SK-N-SH (cell line): Measurements from ENCODE around the gene MAMDC2. TPM values are rescaled to one million over a fixed set of nuclear protein-coding genes. Genes with fewer than 3 reads are reported as not detected.
A peak's percentile ranks its signal among the peaks of the same experiment; 100 is the strongest.

Experiments
- CTCF ChIA-PET: fragments of 300-600, 350-600 bp; formaldehyde crosslinking; extraction: SDS; loops from one replicate; lab custom pipeline; 2021; lab: Yijun Ruan, JAX
- POLR2A ChIA-PET: fragments of 350-600 bp; sonication (Branson Sonifier 250); formaldehyde crosslinking; extraction: SDS; loops from one replicate; lab custom pipeline; 2020; ENCODE audit warnings: antibody characterized with exemption, inconsistent platforms; lab: Yijun Ruan, JAX
- DNase-seq: peaks from one replicate; pipeline ENCODE4 v3.0.0; 2012
- H2AFZ ChIP-seq: fragments of 200-600 bp; sonication (generic); 2 replicates; pipeline ENCODE4 v1.8.1; 2016; ENCODE audit warnings: antibody characterized with exemption, mild to moderate bottlenecking, low read depth
- H3F3A ChIP-seq: fragments of 200-600 bp; sonication (generic); replicated peaks from 2 replicates; pipeline ENCODE3; 2016; ENCODE audit warnings: antibody characterized with exemption, mild to moderate bottlenecking; ENCODE audit not compliant: insufficient read depth
- H3K27ac ChIP-seq, 2 experiments: fragments of 200-500 bp in 1 of 2; fragments of 200-600 bp in 1 of 2; sonication (Bioruptor generic) in 1 of 2; sonication (generic), shearing (Covaris generic) in 1 of 2; 2 replicates each; pipeline versions ENCODE4 v1.5.1 to v1.6.1; 2014 to 2016; ENCODE audit warnings: low read depth in 2 of 2, inconsistent platforms in 1 of 2, low read length in 1 of 2, mild to moderate bottlenecking in 1 of 2, mixed read lengths in 1 of 2
- H3K27me3 ChIP-seq: fragments of 200-600 bp; sonication (generic), shearing (Covaris generic); 2 replicates; pipeline ENCODE4 v1.6.1; 2016; ENCODE audit warnings: mixed run types; ENCODE audit not compliant: insufficient read depth
- H3K36me3 ChIP-seq, 2 experiments: fragments of 200-500 bp in 1 of 2; fragments of 200-600 bp in 1 of 2; sonication (Bioruptor generic) in 1 of 2; sonication (generic) in 1 of 2; replicated peaks in 1 of 2; 2 replicates each; pipeline versions ENCODE3 to v1.5.1; 2014 to 2016; ENCODE audit warnings: low read length in 1 of 2, mild to moderate bottlenecking in 1 of 2; ENCODE audit not compliant: insufficient read depth in 2 of 2, control insufficient read depth in 1 of 2
- H3K4me1 ChIP-seq, 2 experiments: fragments of 200-500 bp in 1 of 2; fragments of 200-600 bp in 1 of 2; sonication (Bioruptor generic) in 1 of 2; sonication (generic), shearing (Covaris generic) in 1 of 2; 2 replicates each; pipeline versions ENCODE4 v1.5.1 to v1.6.1; 2014 to 2016; ENCODE audit warnings: low read depth in 1 of 2, low read length in 1 of 2, mixed run types in 1 of 2; ENCODE audit not compliant: insufficient read depth in 2 of 2, control insufficient read depth in 1 of 2
- H3K4me2 ChIP-seq: fragments of 200-600 bp; sonication (generic), shearing (Covaris generic); 2 replicates; pipeline ENCODE4 v1.6.1; 2017; ENCODE audit warnings: mixed run types
- H3K4me3 ChIP-seq, 2 experiments: fragments of 200-500 bp in 1 of 2; fragments of 200-600 bp in 1 of 2; sonication (Bioruptor generic) in 1 of 2; sonication (generic), shearing (Covaris generic) in 1 of 2; 2 replicates each; pipeline versions ENCODE4 v1.5.1 to v1.8.1; 2014 to 2016; ENCODE audit warnings: low read depth in 2 of 2, inconsistent platforms in 1 of 2, low read length in 1 of 2, mild to moderate bottlenecking in 1 of 2, mixed read lengths in 1 of 2, moderate library complexity in 1 of 2
- H3K79me2 ChIP-seq: fragments of 200-600 bp; sonication (generic); 2 replicates; pipeline ENCODE4 v1.8.1; 2017; ENCODE audit warnings: mild to moderate bottlenecking; ENCODE audit not compliant: insufficient read depth
- H3K9ac ChIP-seq: fragments of 200-600 bp; sonication (generic); 2 replicates; pipeline ENCODE4 v1.6.1; 2017; ENCODE audit warnings: mixed run types
- H3K9me2 ChIP-seq: fragments of 200-600 bp; sonication (generic); 2 replicates; pipeline ENCODE4 v1.6.1; 2017; ENCODE audit warnings: mixed run types
- H3K9me3 ChIP-seq: fragments of 200-600 bp; sonication (generic); 2 replicates; pipeline ENCODE4 v1.6.1; 2017; ENCODE audit warnings: mixed run types, mild to moderate bottlenecking, moderate library complexity
- H4K20me1 ChIP-seq: fragments of 200-600 bp; sonication (generic); 2 replicates; pipeline ENCODE4 v1.6.1; 2017; ENCODE audit warnings: mild to moderate bottlenecking, mixed run types; ENCODE audit not compliant: insufficient read depth
- CTCF ChIP-seq: fragments of 200-600 bp; sonication (generic); IDR thresholded peaks from 2 replicates; pipeline ENCODE4 v1.6.1; 2017; ENCODE audit warnings: antibody characterized with exemption, mild to moderate bottlenecking, moderate library complexity
- FOSL2 ChIP-seq: IDR thresholded peaks from 2 replicates; pipeline ENCODE4 v1.4.0; 2012; ENCODE audit warnings: low read depth, mild to moderate bottlenecking, moderate library complexity, borderline replicate concordance
- MEF2A ChIP-seq: IDR thresholded peaks from 2 replicates; pipeline ENCODE4 v1.4.0; 2012; ENCODE audit warnings: low read depth, borderline replicate concordance
- NFIC ChIP-seq: IDR thresholded peaks from 2 replicates; pipeline ENCODE4 v1.4.0; 2012; ENCODE audit warnings: borderline replicate concordance
- POLR2AphosphoS5 ChIP-seq: IDR thresholded peaks from 2 replicates; pipeline ENCODE4 v1.6.1; 2012; ENCODE audit warnings: low read depth, low read length
- RAD21 ChIP-seq: IDR thresholded peaks from 2 replicates; pipeline ENCODE4 v1.6.1; 2012; ENCODE audit warnings: mild to moderate bottlenecking, low read length
- RCOR1 ChIP-seq: fragments of 150-350 bp; IDR thresholded peaks from 2 replicates; pipeline ENCODE4 v1.6.1; 2017; ENCODE audit warnings: antibody characterized with exemption, low read length
- SMC3 ChIP-seq: IDR thresholded peaks from 2 replicates; pipeline ENCODE4 v1.6.1; 2012; ENCODE audit warnings: low read depth, low read length, improper control_type of control experiment
- TCF12 ChIP-seq: IDR thresholded peaks from 2 replicates; pipeline ENCODE4 v1.4.0; 2012
- USF1 ChIP-seq: IDR thresholded peaks from 2 replicates; pipeline ENCODE4 v1.4.0; 2012; ENCODE audit warnings: low read depth, borderline replicate concordance
- YY1 ChIP-seq: IDR thresholded peaks from 2 replicates; pipeline ENCODE4 v1.4.0; 2012; ENCODE audit warnings: low read depth, mild to moderate bottlenecking
- ZBTB33 ChIP-seq: IDR thresholded peaks from 2 replicates; pipeline ENCODE4 v1.4.0; 2012; ENCODE audit warnings: low read depth, borderline replicate concordance
- WGBS: methylation state at CpG from one replicate; pipeline ENCODE4 v1.1.6; 2017; ENCODE audit warnings: low lambda C conversion rate; 5-methylcytosine and 5-hydroxymethylcytosine counted together
- polyA plus RNA-seq, 3 experiments: library from polyadenylated mRNA; depleted of rRNA; stranded (reverse); fragments of >200 nt; gene quantifications; 2 replicates each; pipeline ENCODE4 v1.2.3, GENCODE V29; 2012

MAMDC2 gene
- polyA plus RNA-seq, 1 of the 3 experiments (the other 2 are of a cell fraction) = not detected

- Histone ChIP-seq H3F3A (peaks cover 17% of the 10 kb centered on the region), H3K27ac (no peak overlapping the region)
- DNase-seq = no peak
- TF ChIP-seq YY1 (no peak), TCF12 (no peak), NFIC (no peak), RCOR1 (no peak), FOSL2 (no peak)
- TF ChIP-seq, all 33 proteins: peak for 0
- Histone ChIP-seq H3K4me3 (no peak overlapping the region), H3K79me2 (no peaks in the 10 kb centered on the region), H3K9me2 (no peaks in the 10 kb centered on the region), H4K20me1 (no peaks in the 10 kb centered on the region), H3K4me1 (peaks cover 0 to 5% of the 10 kb centered on the region in 2 experiments; a peak in 2 of 4 replicates), H3K36me3 (no peaks in the 10 kb centered on the region), H3K9ac (no peak overlapping the region), H3K9me3 (no peaks in the 10 kb centered on the region), H2AFZ (no peak overlapping the region), H3K4me2 (no peak overlapping the region), H3K27me3 (no peaks in the 10 kb centered on the region)
- CTCF ChIA-PET = interaction anchor here (0.6 to 13.5 kb wide), 45 partner anchors 10 to 694 kb away, joined by 3 to 433 read pairs (median 5); no protein-coding TSS in a partner anchor
- POLR2A ChIA-PET = no interaction called here
- 100% methylated on average over 2 of the region's 2 CpGs for WGBS
Measured at GRCh38 chr9:70112981-70113380, 69.3 kb downstream of the MAMDC2 start.

- POLR2A ChIA-PET = no interaction called here
- 81% methylated on average over 4 of the region's 4 CpGs for WGBS
- Histone ChIP-seq H3K27ac (no peak overlapping the region), H2AFZ (no peak overlapping the region), H3K27me3 (no peaks in the 10 kb centered on the region), H4K20me1 (no peaks in the 10 kb centered on the region), H3K4me1 (peaks cover 0 to 6% of the 10 kb centered on the region in 2 experiments; a peak in 2 of 4 replicates), H3K9me3 (no peaks in the 10 kb centered on the region), H3K9me2 (no peaks in the 10 kb centered on the region), H3K4me2 (no peak overlapping the region), H3F3A (peaks cover 21% of the 10 kb centered on the region), H3K9ac (no peak overlapping the region), H3K36me3 (no peaks in the 10 kb centered on the region), H3K4me3 (no peak overlapping the region), H3K79me2 (no peaks in the 10 kb centered on the region)
- peak; percentile 87 for TF ChIP-seq CTCF
- TF ChIP-seq RAD21 = peak; percentile 84
- peak; percentile 69 for TF ChIP-seq SMC3
- no peak for TF ChIP-seq NFIC
- CTCF ChIA-PET = interaction anchor here (0.5 to 13.5 kb wide), 48 partner anchors 10 to 695 kb away, joined by 3 to 433 read pairs (median 5); no protein-coding TSS in a partner anchor
- peak; percentile 47 for DNase-seq
Measured at GRCh38 chr9:70113403-70114022, 69.9 kb downstream of the MAMDC2 start.

- POLR2A ChIA-PET = no interaction called here
Measured at GRCh38 chr9:70114898-70115297, 71.2 kb downstream of the MAMDC2 start.

More at GRCh38 chr9:70114898-70115297, 71.2 kb downstream of the MAMDC2 start:
- H2AFZ ChIP-seq = no peak overlapping the region
- H3K9me2 ChIP-seq = no peaks in the 10 kb centered on the region
- no peaks in the 10 kb centered on the region for H3K27me3 ChIP-seq
- H3K4me2 ChIP-seq = no peak overlapping the region
- H3K27ac ChIP-seq = no peak overlapping the region
- H3K79me2 ChIP-seq = no peaks in the 10 kb centered on the region
- 67% methylated on average over 1 of the region's 1 CpG for WGBS
- TF ChIP-seq MEF2A = no peak
- no peak for TF ChIP-seq TCF12
- TF ChIP-seq ZBTB33 = no peak
- no peak for TF ChIP-seq RAD21
- TF ChIP-seq NFIC = no peak
- no peak for TF ChIP-seq RCOR1
- no peak for TF ChIP-seq USF1
- no peak for TF ChIP-seq POLR2AphosphoS5
- DNase-seq = no peak
- H3K4me3 ChIP-seq = no peak overlapping the region
- H3K9ac ChIP-seq = no peak overlapping the region
- peaks cover 26% of the 10 kb centered on the region for H3F3A ChIP-seq
- H3K36me3 ChIP-seq = no peaks in the 10 kb centered on the region
- H3K4me1 ChIP-seq = peaks cover 0 to 19% of the 10 kb centered on the region in 2 experiments; a peak in 3 of 4 replicates
- CTCF ChIA-PET = interaction anchor here (0.8 to 13.5 kb wide), 10 partner anchors 8 to 442 kb away, joined by 3 to 433 read pairs (median 9); no protein-coding TSS in a partner anchor
- no peaks in the 10 kb centered on the region for H3K9me3 ChIP-seq
- H4K20me1 ChIP-seq = no peaks in the 10 kb centered on the region
